Pancreas (tissue), 10 donors: Measurements from ENCODE around the gene GPC5. TPM values are rescaled to one million over a fixed set of nuclear protein-coding genes. Genes with fewer than 3 reads are reported as not detected.
"Not testable (repeated sequence)": the region's sequence is repeated elsewhere in the genome, so short reads cannot be mapped to it uniquely, and the experiment has no call there.

Experiments used
- ATAC-seq, 4 donors: fragments of 200-7000 bp; cut with Tn5 transposase; one replicate each; pipeline versions ENCODE4 v1.8.0 to v1.9.1; 2020; ENCODE audit warnings: mild to moderate bottlenecking in 4 of 4, moderate library complexity in 4 of 4
- DNase-seq, 6 donors: peaks; one replicate each; pipeline ENCODE4 v3.0.0-alpha.2; 2020
- FAIRE-seq: peaks from 2 replicates; lab custom pipeline; 2012; peaks lifted over from hg19 to GRCh38; lab: Jason Lieb, UNC
- H3K27ac ChIP-seq, 4 donors: fragments of 200-600 bp; sonication (generic); 1 replicate in 3 of 4; 2 replicates in 1 of 4; pipeline versions ENCODE4 v1.5.0 to v1.8.0; 2020
- H3K27me3 ChIP-seq, 4 donors: fragments of 200-600 bp; one replicate each; pipeline ENCODE4 v1.8.0; 2021
- H3K36me3 ChIP-seq, 3 donors: fragments of 200-600 bp; sonication (generic) in 1 of 3; one replicate each; pipeline versions ENCODE4 v1.5.0 to v1.8.0; 2020 to 2021
- H3K4me1 ChIP-seq, 3 donors: fragments of 200-600 bp; one replicate each; pipeline ENCODE4 v1.8.0; 2021
- H3K4me3 ChIP-seq, 4 donors: fragments of 200-600 bp; sonication (generic) in 2 of 4; one replicate each; pipeline versions ENCODE4 v1.5.0 to v1.8.0; 2020 to 2021
- H3K9me3 ChIP-seq, 4 donors: fragments of 200-600 bp; one replicate each; pipeline ENCODE4 v1.8.0; 2021
- CTCF ChIP-seq, 4 donors: fragments of 200-600 bp; sonication (generic) in 3 of 4; IDR thresholded peaks; one replicate each; pipeline versions ENCODE4 v1.5.0 to v1.8.0; 2021; ENCODE audit warnings: antibody characterized with exemption in 4 of 4
- WGBS, 2 donors: extraction: QIAGEN DNeasy Blood & Tissue Kit; methylation state at CpG; one replicate each; pipeline ENCODE4 v1.1.7; 2013; 5-methylcytosine and 5-hydroxymethylcytosine counted together
- intact Hi-C, 3 donors: fragments of 100-400 bp; cut with DNase I; formaldehyde crosslinking; loops; one replicate each; pipeline versions ENCODE4 v1.11.1 to v1.14.2; 2022
- polyA plus RNA-seq, 2 donors: library from polyadenylated mRNA; stranded (reverse); fragments of 200-250 nt; gene quantifications; one replicate each; pipeline ENCODE4 v1.2.3, GENCODE V29; 2013
- total RNA-seq, 6 donors: library from RNA; stranded (reverse); fragmentation: NEBNext Ultra II Directional in 4 of 6; extraction: Animal tissue kit (Norgen Biotek cat#: 25700) in 4 of 6; gene quantifications; one replicate each; pipeline versions ENCODE4 v1.2.1 to v1.2.4, GENCODE V29; 2021 to 2023
- donor health status: healthy with polysubstance abuse.
- donor health status: DM: no; HTN: no; CAD: no; lungs with moderate emphysema.
- donor health status: DM: no; HTN: no; CAD: no.
- donor health status: control.
- donor health status: control.
- donor health status: Bipolar disorder and iron deficiency.
- donor health status: DM: yes; HTN: yes; CAD: no.
- donor health status: DM: no; HTN: no; CAD: no.
- donor health status: DM: no; HTN: no; CAD: no.
- donor health status: DM: yes; HTN: yes; CAD: no.

The GPC5 gene
- total and polyA plus RNA-seq, 8 donors: 0.12 to 0.35 (median 0.35) TPM; not detected in 5

- Histone ChIP-seq H3K9me3 (no peaks in the 10 kb centered on the region), H3K27me3 (no peaks in the 10 kb centered on the region), H3K4me3 (no peak overlapping the region), H3K4me1 (no peaks in the 10 kb centered on the region), H3K36me3 (no peaks in the 10 kb centered on the region), H3K27ac (no peak overlapping the region)
- DNase-seq (no peak), ATAC-seq (no peak), FAIRE-seq (no peak)
- no peak for TF ChIP-seq CTCF (IDR thresholded peaks at IDR 0.05)
- 78 to 82% methylated on average over 4 of the region's 4 CpGs for WGBS, 2 donors
- intact Hi-C loops: no loop called here
Measured at GRCh38 chr13:92681239-92681638, 1282.8 kb downstream of the GPC5 start.

- no peak for TF ChIP-seq CTCF (IDR thresholded peaks at IDR 0.05)
- no peaks in the 10 kb centered on the region for H3K4me1 ChIP-seq
- H3K27ac ChIP-seq: no peak overlapping the region
- DNase-seq (no peak), ATAC-seq (no peak), FAIRE-seq (no peak)
- 63 to 67% methylated on average over 5 of the region's 5 CpGs for WGBS, 2 donors
- H3K27me3 ChIP-seq: no peaks in the 10 kb centered on the region
- H3K4me3 ChIP-seq: no peak overlapping the region
- intact Hi-C loops: no loop called here
- no peaks in the 10 kb centered on the region for H3K36me3 ChIP-seq
- H3K9me3 ChIP-seq: no peaks in the 10 kb centered on the region
Measured at GRCh38 chr13:92682832-92683517, 1284.6 kb downstream of the GPC5 start.

- no peak overlapping the region for H3K27ac ChIP-seq
- intact Hi-C loops: no loop called here
- H3K4me3 ChIP-seq: no peak overlapping the region
- H3K4me1 ChIP-seq: no peaks in the 10 kb centered on the region
- DNase-seq (peak in 1 of 6 donors; percentile 20), ATAC-seq (no peak), FAIRE-seq (no peak)
- H3K36me3 ChIP-seq: no peaks in the 10 kb centered on the region
- TF ChIP-seq CTCF (IDR thresholded peaks at IDR 0.05): no peak
- H3K27me3 ChIP-seq: no peaks in the 10 kb centered on the region
- no peaks in the 10 kb centered on the region for H3K9me3 ChIP-seq
Measured at GRCh38 chr13:92694047-92694446, 1295.6 kb downstream of the GPC5 start.

GRCh38 chr13:92695827-92696226, 1297.4 kb downstream of the GPC5 start:
- FAIRE-seq, H3K4me1 ChIP-seq, H3K27ac ChIP-seq, H3K9me3 ChIP-seq, intact Hi-C loops, ATAC-seq, H3K36me3 ChIP-seq, DNase-seq, H3K27me3 ChIP-seq, H3K4me3 ChIP-seq: not testable (repeated sequence)
- 68 to 81% methylated on average over 4 of the region's 4 CpGs for WGBS, 2 donors

GRCh38 chr13:92716749-92717148, 1318.3 kb downstream of the GPC5 start:
- 67 to 81% methylated on average over 6 of the region's 6 CpGs for WGBS, 2 donors
- Histone ChIP-seq H3K27ac (no peak overlapping the region), H3K4me1 (peaks cover 0 to 6% (median 0%) of the 10 kb centered on the region in 3 donors), H3K4me3 (no peak overlapping the region), H3K27me3 (no peaks in the 10 kb centered on the region), H3K9me3 (no peaks in the 10 kb centered on the region), H3K36me3 (no peaks in the 10 kb centered on the region)
- intact Hi-C loops: no loop called here
- no peak for FAIRE-seq
- no peak for DNase-seq
- ATAC-seq: peak in 1 of 4 donors; percentile 39
- peak in 1 of 4 donors; percentile 9 for TF ChIP-seq CTCF (IDR thresholded peaks at IDR 0.05)
